IPS DF 4.7 (cell line): ENCODE results near the gene MTHFD1.
A peak's percentile ranks its signal among the peaks of the same experiment; 100 is the strongest.

Source experiments
- DNase-seq: peaks from one replicate; pipeline ENCODE4 v3.0.0-alpha.2; 2013; ENCODE audit warnings: low spot score; ENCODE audit errors: extremely low read depth

The MTHFD1 gene

GRCh38 chr14:64444984-64445845 lies 57.1 kb downstream of the MTHFD1 start:
- DNase-seq: no peak

- DNase-seq: no peak
Measured at GRCh38 chr14:64447876-64448670, 59.9 kb downstream of the MTHFD1 start.

GRCh38 chr14:64450255-64450654 lies 62.1 kb downstream of the MTHFD1 start:
- DNase-seq: no peak

- no peak for DNase-seq
Measured at GRCh38 chr14:64454671-64455070, 66.5 kb downstream of the MTHFD1 start.

- DNase-seq: no peak
Measured at GRCh38 chr14:64459405-64460136, 71.4 kb downstream of the MTHFD1 start.

GRCh38 chr14:64461221-64461620 lies 73.1 kb downstream of the MTHFD1 start:
- DNase-seq: no peak

- no peak for DNase-seq
Measured at GRCh38 chr14:64463195-64463594, 75.0 kb downstream of the MTHFD1 start.

GRCh38 chr14:64463873-64464272 lies 75.7 kb downstream of the MTHFD1 start:
- DNase-seq: no peak

GRCh38 chr14:64464651-64465050 lies 76.5 kb downstream of the MTHFD1 start:
- DNase-seq: peak; percentile 11

GRCh38 chr14:64465191-64465822 lies 77.2 kb downstream of the MTHFD1 start, which contains the start of gene AKAP5:
AKAP5 (plus strand) TSS chr14:64465499; CDS start chr14:64468395, 2,896 bp downstream.
- DNase-seq: no peak

GRCh38 chr14:64465831-64466554 lies 77.8 kb downstream of the MTHFD1 start:
- DNase-seq: peak; percentile 46

- no peak for DNase-seq
Measured at GRCh38 chr14:64467101-64467500, 78.9 kb downstream of the MTHFD1 start.

GRCh38 chr14:64467566-64467965 lies 79.4 kb downstream of the MTHFD1 start:
- DNase-seq: no peak

GRCh38 chr14:64468451-64468850 lies 80.3 kb downstream of the MTHFD1 start:
- no peak for DNase-seq

- no peak for DNase-seq
Measured at GRCh38 chr14:64474041-64474440, 85.9 kb downstream of the MTHFD1 start.

- DNase-seq: no peak
Measured at GRCh38 chr14:64474698-64475097, 86.5 kb downstream of the MTHFD1 start.

GRCh38 chr14:64475585-64476273 lies 87.6 kb downstream of the MTHFD1 start:
- DNase-seq: no peak

GRCh38 chr14:64476438-64476837 lies 88.3 kb downstream of the MTHFD1 start:
- no peak for DNase-seq

GRCh38 chr14:64478634-64479250 lies 90.6 kb downstream of the MTHFD1 start:
- no peak for DNase-seq
